Vagina (tissue), 2 donors: ENCODE results near the gene RSPH10B2.
"Not testable (repeated sequence)": the region's sequence is repeated elsewhere in the genome, so short reads cannot be mapped to it uniquely, and the experiment has no call there.

Source experiments
- CTCF ChIP-seq, 3 experiments: fragments of 450-650 bp in 2 of 3; fragments of 200-600 bp in 1 of 3; sonication (generic) in 1 of 3; IDR thresholded peaks; one replicate each; pipeline ENCODE4 v1.5.1; 2017 to 2019; ENCODE audit warnings: antibody characterized with exemption in 3 of 3, mild to moderate bottlenecking in 2 of 3, moderate library complexity in 2 of 3
- POLR2A ChIP-seq, 2 donors: fragments of 450-650 bp; IDR thresholded peaks; one replicate each; pipeline ENCODE4 v1.6.1; 2017; ENCODE audit warnings: antibody characterized with exemption in 2 of 2, mild to moderate bottlenecking in 2 of 2, moderate library complexity in 2 of 2

- not testable (repeated sequence) for TF ChIP-seq CTCF, POLR2A (IDR thresholded peaks at IDR 0.05)
Observed at GRCh38 chr7:6813011-6813410, 59.1 kb downstream of the RSPH10B2 start.
